ENCODE results near the gene MZF1. TPM values are rescaled to one million over a fixed set of nuclear protein-coding genes. Genes with fewer than 3 reads are reported as not detected.

Gene MZF1
- polyA plus RNA-seq, 1 donor (not counting 4 experiments of a cell fraction or from before 2014, with no cell fraction given), result 7.4 TPM

- TF ChIP-seq EZH2 (IDR thresholded peaks at IDR 0.05; ENCODE audit: low read length), result no peak
- TF ChIP-seq CTCF (optimal IDR thresholded peaks at IDR 0.05 in 1 of 3, IDR thresholded peaks at IDR 0.05 in 1 of 3, conservative IDR thresholded peaks at IDR 0.05 in 1 of 3; ENCODE audit: extremely low read depth in 1 of 3, insufficient read depth in 2 of 3, low read length in 3 of 3), result no peak
- peak overlapping the region; percentile 98 for H3K9ac ChIP-seq (ENCODE audit: control insufficient read depth, extremely low read depth, insufficient read depth, low read length)
- peak overlapping the region; percentile 98 for H3K4me2 ChIP-seq (ENCODE audit: control insufficient read depth, extremely low read depth, insufficient read depth, low read depth, low read length)
- peaks cover 27% of the 10 kb centered on the region for H3K79me2 ChIP-seq (ENCODE audit: control insufficient read depth, insufficient read depth, low read length)
- dilution Hi-C loops (cut with MboI; ENCODE audit: extremely low pct_ligation_motif_present, low sequenced_read_pairs), result no loop called here
- no peaks in the 10 kb centered on the region for H3K9me3 ChIP-seq (ENCODE audit: control insufficient read depth, low read depth, low read length)
- FAIRE-seq (no peak), DNase-seq (ENCODE audit: low read depth, low spot score) (no peak)
- peaks cover 4% of the 10 kb centered on the region for H3K27me3 ChIP-seq (ENCODE audit: control insufficient read depth, extremely low read depth, insufficient read depth, low read length)
- H2AFZ ChIP-seq (ENCODE audit: control insufficient read depth, low read length), result no peak overlapping the region
- H3K36me3 ChIP-seq (ENCODE audit: control insufficient read depth in 2 of 2, extremely low read depth in 1 of 2, insufficient read depth in 2 of 2, low read length in 2 of 2), result peaks cover 12 to 17% of the 10 kb centered on the region in 2 experiments
- H3K27ac ChIP-seq (ENCODE audit: control insufficient read depth, insufficient read depth, low read length), result peak overlapping the region; percentile 96
- H3K9me1 ChIP-seq (ENCODE audit: control insufficient read depth, extremely low read depth, insufficient read depth, low read length), result no peaks in the 10 kb centered on the region
- H4K20me1 ChIP-seq (ENCODE audit: control insufficient read depth, extremely low read depth, insufficient read depth, low read length), result no peaks in the 10 kb centered on the region
- H3K4me3 ChIP-seq (ENCODE audit: control insufficient read depth in 2 of 3, extremely low read depth in 1 of 3, insufficient read depth in 2 of 3, low read depth in 1 of 3, low read length in 3 of 3), result peak overlapping the region; percentile 75 to 95 (median 92)
- H3K4me1 ChIP-seq (ENCODE audit: control insufficient read depth, extremely low read depth, insufficient read depth, low read length), result peaks cover 38% of the 10 kb centered on the region
These were observed 12.9 kb downstream of the MZF1 start for GRCh38 chr19:58560007-58560887.

- Histone ChIP-seq H3K4me1 (ENCODE audit: control insufficient read depth, extremely low read depth, insufficient read depth, low read length) (peaks cover 40% of the 10 kb centered on the region), H3K36me3 (ENCODE audit: control insufficient read depth in 2 of 2, extremely low read depth in 1 of 2, insufficient read depth in 2 of 2, low read length in 2 of 2) (peaks cover 13 to 17% of the 10 kb centered on the region in 2 experiments), H3K4me2 (ENCODE audit: control insufficient read depth, extremely low read depth, insufficient read depth, low read depth, low read length) (peak overlapping the region; percentile 98), H3K9me3 (ENCODE audit: control insufficient read depth, low read depth, low read length) (no peaks in the 10 kb centered on the region), H3K79me2 (ENCODE audit: control insufficient read depth, insufficient read depth, low read length) (peaks cover 32% of the 10 kb centered on the region), H4K20me1 (ENCODE audit: control insufficient read depth, extremely low read depth, insufficient read depth, low read length) (no peaks in the 10 kb centered on the region), H2AFZ (ENCODE audit: control insufficient read depth, low read length) (peak overlapping the region; percentile 90), H3K27me3 (ENCODE audit: control insufficient read depth, extremely low read depth, insufficient read depth, low read length) (peaks cover 4% of the 10 kb centered on the region), H3K9me1 (ENCODE audit: control insufficient read depth, extremely low read depth, insufficient read depth, low read length) (no peaks in the 10 kb centered on the region), H3K4me3 (ENCODE audit: control insufficient read depth in 2 of 3, extremely low read depth in 1 of 3, insufficient read depth in 2 of 3, low read depth in 1 of 3, low read length in 3 of 3) (peak overlapping the region; percentile 75 to 95 (median 92)), H3K27ac (ENCODE audit: control insufficient read depth, insufficient read depth, low read length) (peak overlapping the region; percentile 96), H3K9ac (ENCODE audit: control insufficient read depth, extremely low read depth, insufficient read depth, low read length) (peak overlapping the region; percentile 98)
- TF ChIP-seq CTCF (optimal IDR thresholded peaks at IDR 0.05 in 1 of 3, IDR thresholded peaks at IDR 0.05 in 1 of 3, conservative IDR thresholded peaks at IDR 0.05 in 1 of 3; ENCODE audit: extremely low read depth in 1 of 3, insufficient read depth in 2 of 3, low read length in 3 of 3) (no peak), EZH2 (IDR thresholded peaks at IDR 0.05; ENCODE audit: low read length) (no peak)
- FAIRE-seq, result peak; percentile 77
- dilution Hi-C loops (cut with MboI; ENCODE audit: extremely low pct_ligation_motif_present, low sequenced_read_pairs), result no loop called here
- DNase-seq (ENCODE audit: low read depth, low spot score), result no peak
These were observed 13.7 kb downstream of the MZF1 start for GRCh38 chr19:58559275-58560006.

All from keratinocyte (primary cell).